Lower leg skin (tissue), 4 donors: Measurements from ENCODE around the gene PTPRC. TPM values are rescaled to one million over a fixed set of nuclear protein-coding genes. Genes with fewer than 3 reads are reported as not detected.

Experiments used
- DNase-seq, 2 donors: peaks; one replicate each; pipeline ENCODE4 v3.0.0-alpha.2; 2019; ENCODE audit warnings: low spot score in 2 of 2
- H3K4me3 ChIP-seq: fragments of 200-600 bp; sonication (generic); 2 replicates; pipeline ENCODE4 v1.5.1; 2017; ENCODE audit warnings: mild to moderate bottlenecking, low read depth; ENCODE audit not compliant: poor library complexity, severe bottlenecking
- POLR2A ChIP-seq, 2 donors: fragments of 450-650 bp; IDR thresholded peaks; one replicate each; pipeline ENCODE4 v1.6.1; 2016 to 2017; ENCODE audit warnings: antibody characterized with exemption in 2 of 2, mild to moderate bottlenecking in 1 of 2, moderate library complexity in 1 of 2
- WGBS, 2 donors: methylation state at CpG; one replicate each; pipeline ENCODE4 v1.1.5; 2018; 5-methylcytosine and 5-hydroxymethylcytosine counted together
- intact Hi-C: fragments of 100-400 bp; cut with DNase I; formaldehyde crosslinking; loops from one replicate; pipeline ENCODE4 v1.15.0; 2023; ENCODE audit warnings: low total_unique reads
- total RNA-seq, 4 donors: library from RNA; depleted of rRNA; stranded (reverse); fragments of >200 nt; gene quantifications; one replicate each; pipeline ENCODE4 v1.1.0, GENCODE V29; 2016
- TF ChIP-seq, protein P1 (sequence below), 3 donors: fragments of 450-650 bp; IDR thresholded peaks; one replicate each; pipeline ENCODE4 v1.5.1; 2016; ENCODE audit warnings: antibody characterized with exemption in 3 of 3, mild to moderate bottlenecking in 3 of 3, moderate library complexity in 2 of 3

Gene PTPRC
- total RNA-seq, 4 donors from 2014 or later, result 4.0 to 8.3 (median 4.7) TPM

DNA sequence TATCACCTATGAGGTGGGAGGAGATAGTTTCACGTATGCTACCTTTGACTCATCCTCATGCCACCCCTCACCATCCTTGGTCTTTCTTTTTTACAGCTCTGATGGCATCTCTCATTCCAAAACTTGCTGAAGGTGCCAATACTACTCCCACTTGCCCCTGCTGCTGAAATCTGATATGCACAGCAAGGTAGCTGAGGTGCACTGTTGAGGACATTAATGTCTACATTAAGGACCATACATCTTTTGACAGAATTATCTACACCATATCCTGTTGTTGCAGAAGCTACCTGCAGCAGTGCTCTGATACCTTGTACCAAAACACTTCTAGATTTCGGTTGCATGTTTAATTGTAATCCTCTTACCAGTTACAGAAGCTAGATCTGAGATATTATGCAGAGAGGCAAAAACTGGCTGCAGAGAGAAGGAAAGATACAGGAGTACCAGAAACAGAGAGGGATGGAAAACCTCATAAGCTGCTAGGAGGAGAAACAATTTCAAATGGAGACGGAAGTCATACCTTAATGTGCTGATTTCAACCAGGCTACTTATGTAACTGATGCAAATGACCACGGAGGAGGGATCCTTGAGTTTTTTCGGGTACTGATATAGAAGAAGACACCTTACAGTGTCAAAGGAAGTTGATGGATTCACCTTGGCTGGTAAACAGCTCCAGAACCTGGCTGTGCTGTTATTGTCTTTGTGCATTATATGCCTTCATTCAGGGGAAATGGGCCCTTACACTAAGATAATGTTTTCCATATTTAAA lies 19.3 kb upstream of the PTPRC start:
- DNase-seq, result no peak
- TF ChIP-seq POLR2A (IDR thresholded peaks at IDR 0.05), result no peak
- TF ChIP-seq, protein P1, sequence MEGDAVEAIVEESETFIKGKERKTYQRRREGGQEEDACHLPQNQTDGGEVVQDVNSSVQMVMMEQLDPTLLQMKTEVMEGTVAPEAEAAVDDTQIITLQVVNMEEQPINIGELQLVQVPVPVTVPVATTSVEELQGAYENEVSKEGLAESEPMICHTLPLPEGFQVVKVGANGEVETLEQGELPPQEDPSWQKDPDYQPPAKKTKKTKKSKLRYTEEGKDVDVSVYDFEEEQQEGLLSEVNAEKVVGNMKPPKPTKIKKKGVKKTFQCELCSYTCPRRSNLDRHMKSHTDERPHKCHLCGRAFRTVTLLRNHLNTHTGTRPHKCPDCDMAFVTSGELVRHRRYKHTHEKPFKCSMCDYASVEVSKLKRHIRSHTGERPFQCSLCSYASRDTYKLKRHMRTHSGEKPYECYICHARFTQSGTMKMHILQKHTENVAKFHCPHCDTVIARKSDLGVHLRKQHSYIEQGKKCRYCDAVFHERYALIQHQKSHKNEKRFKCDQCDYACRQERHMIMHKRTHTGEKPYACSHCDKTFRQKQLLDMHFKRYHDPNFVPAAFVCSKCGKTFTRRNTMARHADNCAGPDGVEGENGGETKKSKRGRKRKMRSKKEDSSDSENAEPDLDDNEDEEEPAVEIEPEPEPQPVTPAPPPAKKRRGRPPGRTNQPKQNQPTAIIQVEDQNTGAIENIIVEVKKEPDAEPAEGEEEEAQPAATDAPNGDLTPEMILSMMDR (IDR thresholded peaks at IDR 0.05), result no peak
- no peak overlapping the region for H3K4me3 ChIP-seq
- WGBS, 2 donors, result 87 to 88% methylated on average over 5 of the region's 5 CpGs
- intact Hi-C loops, result no loop called here

DNA sequence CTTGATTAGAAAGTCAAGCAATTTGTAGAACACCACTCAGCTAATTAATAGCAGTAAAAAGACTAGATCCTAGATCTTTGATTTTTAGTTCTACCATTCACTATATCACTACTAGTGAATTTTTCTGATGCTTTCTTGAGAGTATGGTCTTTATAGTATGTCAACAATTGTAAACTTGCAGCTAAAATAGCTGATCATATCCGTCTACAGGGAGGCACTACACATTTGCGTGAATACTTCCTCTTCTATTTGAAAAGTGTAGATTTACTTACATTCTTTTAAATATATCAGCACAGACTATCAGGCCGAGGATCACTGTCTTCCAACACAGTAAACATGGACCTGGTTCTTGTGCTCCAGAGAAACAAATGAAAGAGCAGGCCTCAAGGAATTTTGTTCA lies 18.6 kb upstream of the PTPRC start:
- TF ChIP-seq, protein P1 (IDR thresholded peaks at IDR 0.05), result no peak
- TF ChIP-seq POLR2A (IDR thresholded peaks at IDR 0.05), result no peak
- no peak overlapping the region for H3K4me3 ChIP-seq
- DNase-seq, result no peak
- intact Hi-C loops, result no loop called here
- WGBS, 2 donors, result 59 to 84% methylated on average over 3 of the region's 3 CpGs

DNA sequence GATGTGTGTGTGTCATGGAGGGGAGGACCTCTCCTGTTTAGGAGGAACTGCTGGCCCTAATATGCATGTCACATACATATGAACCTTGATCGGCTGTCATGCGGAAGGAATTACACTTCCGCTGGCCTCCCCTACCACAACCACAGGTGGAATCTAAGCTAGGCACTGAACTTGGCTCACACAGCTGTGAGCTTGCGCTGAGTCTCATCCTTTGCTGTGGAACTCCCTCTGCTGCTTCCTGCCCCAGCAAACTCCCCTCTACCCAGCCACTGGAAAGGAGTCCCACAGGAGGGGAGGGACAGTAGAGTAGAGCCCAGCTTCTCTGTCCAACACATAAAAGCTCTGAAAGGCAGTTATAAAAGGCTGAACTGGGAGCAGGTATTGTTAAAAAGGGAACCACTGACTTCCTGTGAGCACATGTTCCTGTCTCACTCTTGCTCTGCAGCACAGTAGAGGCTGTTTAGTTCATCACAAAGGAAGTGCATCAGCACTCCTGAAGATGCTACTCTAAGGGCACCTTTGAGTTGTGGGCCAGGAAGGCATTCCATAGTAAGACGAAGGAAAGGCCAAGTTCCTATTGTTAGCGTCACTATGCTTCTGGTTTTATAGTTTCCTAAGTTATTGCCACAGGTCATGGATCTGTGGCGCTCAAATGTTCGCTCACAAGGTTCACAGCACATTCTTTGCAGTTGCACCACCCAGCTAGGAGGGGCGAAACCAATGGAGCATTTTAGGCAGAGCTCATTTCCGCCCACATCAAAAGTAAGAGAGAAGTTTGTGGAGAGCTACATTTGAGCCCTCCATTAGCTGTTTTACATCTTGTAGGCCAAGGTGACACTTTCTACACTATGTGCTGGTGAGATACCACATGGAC lies 17.7 kb upstream of the PTPRC start:
- intact Hi-C loops, result no loop called here
- TF ChIP-seq, protein P1 (IDR thresholded peaks at IDR 0.05), result no peak
- 81 to 87% methylated on average over 10 of the region's 10 CpGs for WGBS, 2 donors
- no peak for DNase-seq
- H3K4me3 ChIP-seq, result no peak overlapping the region

DNA sequence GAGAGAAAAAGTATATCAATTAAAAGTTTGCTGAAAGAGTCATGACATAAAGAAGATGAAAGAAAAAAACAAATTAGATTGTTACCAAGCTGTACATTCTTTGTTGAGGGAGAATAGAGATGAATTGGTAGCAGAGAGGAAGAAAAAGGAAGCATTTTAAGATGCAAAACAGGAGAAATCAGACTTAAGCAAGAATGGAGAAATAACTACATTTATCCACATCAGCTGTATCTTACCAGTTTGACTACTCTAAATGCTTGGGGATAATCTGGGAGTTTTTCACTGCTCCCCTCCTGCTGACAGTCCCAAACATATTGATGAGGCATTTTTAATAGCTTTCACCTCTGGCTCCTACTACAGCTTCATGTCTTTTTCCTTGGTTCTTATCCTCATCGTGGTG lies 16.8 kb upstream of the PTPRC start:
- WGBS, 2 donors, result 72 to 76% methylated on average over 1 of the region's 1 CpG
- TF ChIP-seq, protein P1 (IDR thresholded peaks at IDR 0.05), result no peak
- TF ChIP-seq POLR2A (IDR thresholded peaks at IDR 0.05), result no peak

DNA sequence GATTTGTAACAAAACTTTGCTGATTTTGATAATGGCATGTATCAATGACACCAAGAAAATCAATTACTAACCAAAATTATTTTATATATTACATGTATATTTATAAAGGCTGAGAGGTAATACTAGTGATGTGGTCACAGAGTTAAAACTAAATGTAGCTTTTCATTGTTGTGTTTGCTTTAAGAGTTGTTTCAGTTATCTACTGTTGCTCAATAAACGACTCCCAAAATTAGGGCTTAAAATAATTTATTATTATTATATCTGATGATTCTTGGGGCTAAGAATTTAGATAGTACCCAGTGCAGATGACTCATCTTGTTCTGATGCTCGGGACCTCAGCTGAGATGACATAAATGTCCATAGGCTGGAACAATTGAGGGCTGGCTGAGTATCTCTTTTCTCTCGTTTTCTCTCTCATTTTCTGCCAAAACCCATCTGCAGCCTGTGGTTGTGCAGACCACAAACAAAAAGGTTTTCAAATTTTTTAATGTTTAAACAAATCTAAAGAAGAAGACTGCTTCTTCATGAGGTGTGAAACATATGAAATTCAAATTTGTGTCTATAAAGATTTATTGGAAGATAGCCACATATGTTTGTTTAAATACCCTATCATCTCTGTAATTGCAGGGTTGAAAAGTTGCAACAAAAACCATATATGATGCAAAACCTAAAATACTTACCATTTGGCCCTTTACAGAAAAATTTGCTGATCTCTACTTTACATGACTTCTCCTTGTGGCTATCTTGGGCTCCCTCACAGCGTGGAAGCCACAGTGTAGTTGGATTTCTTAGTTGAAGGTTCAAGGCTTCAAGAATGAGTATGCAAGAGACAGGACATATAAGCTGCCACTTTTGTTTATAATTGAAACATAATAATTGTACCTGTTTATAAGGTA lies 14.8 kb upstream of the PTPRC start:
- WGBS, 2 donors, result 50 to 53% methylated on average over 4 of the region's 4 CpGs
- no peak for TF ChIP-seq POLR2A (IDR thresholded peaks at IDR 0.05)
- TF ChIP-seq, protein P1 (IDR thresholded peaks at IDR 0.05), result no peak
- no peak overlapping the region for H3K4me3 ChIP-seq
- no peak for DNase-seq
- intact Hi-C loops, result no loop called here

More for the DNA sequence above, 16.8 kb upstream of the PTPRC start:
- intact Hi-C loops, result no loop called here
- H3K4me3 ChIP-seq, result no peak overlapping the region
- no peak for DNase-seq
